HT1080 (cell line): ENCODE measurements around the gene AGR2. TPM values are rescaled to one million over a fixed set of nuclear protein-coding genes. Genes with fewer than 3 reads are reported as not detected.

Source experiments
- DNase-seq: peaks from one replicate; pipeline ENCODE4 v3.0.0-alpha.2; 2015; ENCODE audit warnings: low read depth
- total RNA-seq: library from RNA; depleted of rRNA; stranded (reverse); fragments of >200 nt; shearing (Covaris generic); gene quantifications from 2 replicates; pipeline ENCODE4 v1.2.3, GENCODE V29; 2014; rRNA removed

The AGR2 gene
- total RNA-seq, 1 experiment from 2014 or later = not detected

- DNase-seq = no peak
Measured at GRCh38 chr7:16742547-16742946, 62.3 kb downstream of the AGR2 start.

Other genes with a start within 250 kb of the AGR2 start
- gene ANKMY2, start 159.2 kb downstream of the AGR2 start, total RNA-seq = 17.8 and 25.4 TPM in 2 replicates
- 120 and 128 TPM in 2 replicates for gene BZW2, start 158.8 kb downstream of the AGR2 start, total RNA-seq
- gene TSPAN13, start 51.2 kb downstream of the AGR2 start, total RNA-seq = 0.17 and 0.26 TPM in 2 replicates
- gene AGR3, start 77.0 kb upstream of the AGR2 start, total RNA-seq = not detected in 2 replicates